Bronchial epithelial cell (primary cell): ENCODE results near the gene CELA1. TPM values are rescaled to one million over a fixed set of nuclear protein-coding genes. Genes with fewer than 3 reads are reported as not detected.

Source experiments
- DNase-seq: peaks from one replicate; pipeline ENCODE4 v3.0.0-alpha.2; 2010; ENCODE audit warnings: low read depth
- FAIRE-seq: peaks from 2 replicates; lab custom pipeline; 2011; peaks lifted over from hg19 to GRCh38; lab: Jason Lieb, UNC
- H3K27me3 ChIP-seq: 2 replicates; pipeline ENCODE4 v1.5.1; 2011; ENCODE audit warnings: low read length; ENCODE audit not compliant: control insufficient read depth, insufficient read depth
- H3K36me3 ChIP-seq: 2 replicates; pipeline ENCODE4 v1.5.1; 2011; ENCODE audit warnings: low read length; ENCODE audit not compliant: control insufficient read depth, insufficient read depth
- H3K4me3 ChIP-seq: 2 replicates; pipeline ENCODE4 v1.5.1; 2011; ENCODE audit warnings: mild to moderate bottlenecking, low read depth, low read length, control low read depth
- total RNA-seq: library from RNA; depleted of rRNA; stranded (reverse); fragments of >200 nt; gene quantifications from 2 replicates; pipeline ENCODE4 v1.2.1, GENCODE V29; 2014
- TF ChIP-seq, protein P1 (sequence below): IDR thresholded peaks from 2 replicates; pipeline ENCODE4 v1.5.1; 2011; ENCODE audit warnings: mild to moderate bottlenecking, moderate library complexity, low read length, control low read depth, inconsistent platforms; ENCODE audit not compliant: insufficient read depth, severe bottlenecking

CELA1 gene
- total RNA-seq, 1 donor from 2014 or later, result not detected

DNA sequence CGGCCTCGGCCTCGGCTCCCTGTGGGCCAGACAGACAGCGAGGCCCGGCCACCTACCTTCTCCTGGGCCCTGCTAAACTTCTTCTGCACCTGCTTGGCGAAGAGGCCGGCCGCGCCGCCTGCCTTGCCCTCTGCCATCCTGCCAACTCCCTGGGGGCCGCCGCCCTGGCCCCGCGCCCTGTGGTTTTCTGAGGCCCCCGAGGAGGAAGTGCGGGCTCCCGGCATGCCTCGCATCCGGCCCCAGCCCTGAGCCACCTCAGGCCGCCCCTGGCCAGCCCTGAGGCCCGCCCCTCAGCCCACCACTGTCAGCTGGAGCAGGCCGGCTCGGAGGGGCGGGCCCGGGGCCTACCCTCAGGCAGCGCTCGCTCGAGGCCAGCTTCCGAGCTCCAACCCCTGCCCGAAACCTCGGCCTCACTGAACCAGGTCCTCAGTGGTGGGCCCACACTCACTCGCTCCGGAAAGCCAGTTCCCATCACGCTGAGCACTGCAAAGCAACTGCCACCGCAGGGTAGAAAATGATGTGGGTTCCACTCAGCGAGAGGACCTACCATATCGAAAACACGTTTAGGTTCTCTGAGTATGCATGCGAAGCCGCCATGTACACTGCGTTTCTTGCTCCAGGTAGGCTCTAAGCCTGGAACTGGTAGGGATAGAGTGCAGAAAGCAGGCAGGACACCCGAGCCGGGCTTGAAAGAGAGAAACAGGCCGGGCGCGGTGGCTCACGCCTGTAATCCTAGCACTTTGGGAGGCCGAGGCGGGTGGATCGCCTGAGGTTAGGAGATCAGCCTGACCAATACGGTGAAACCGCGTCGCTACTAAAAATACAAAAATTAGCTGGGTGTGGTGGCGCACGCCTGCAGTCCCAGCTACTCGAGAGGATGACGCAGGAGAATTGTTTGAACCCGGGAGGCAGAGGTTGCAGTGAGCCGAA is 22.2 kb downstream of the CELA1 start, which contains the start of gene BIN2:
TSS of gene BIN2 (minus strand) at position 209 of the 930 bp plus-strand sequence. CDS start at position 137, 72 bp downstream.
- H3K36me3 ChIP-seq, result no peaks in the 10 kb centered on the region
- DNase-seq (no peak), FAIRE-seq (no peak)
- H3K4me3 ChIP-seq, result no peak within 1 kb of the TSS
- no peaks in the 10 kb centered on the region for H3K27me3 ChIP-seq
- TF ChIP-seq, protein P1, sequence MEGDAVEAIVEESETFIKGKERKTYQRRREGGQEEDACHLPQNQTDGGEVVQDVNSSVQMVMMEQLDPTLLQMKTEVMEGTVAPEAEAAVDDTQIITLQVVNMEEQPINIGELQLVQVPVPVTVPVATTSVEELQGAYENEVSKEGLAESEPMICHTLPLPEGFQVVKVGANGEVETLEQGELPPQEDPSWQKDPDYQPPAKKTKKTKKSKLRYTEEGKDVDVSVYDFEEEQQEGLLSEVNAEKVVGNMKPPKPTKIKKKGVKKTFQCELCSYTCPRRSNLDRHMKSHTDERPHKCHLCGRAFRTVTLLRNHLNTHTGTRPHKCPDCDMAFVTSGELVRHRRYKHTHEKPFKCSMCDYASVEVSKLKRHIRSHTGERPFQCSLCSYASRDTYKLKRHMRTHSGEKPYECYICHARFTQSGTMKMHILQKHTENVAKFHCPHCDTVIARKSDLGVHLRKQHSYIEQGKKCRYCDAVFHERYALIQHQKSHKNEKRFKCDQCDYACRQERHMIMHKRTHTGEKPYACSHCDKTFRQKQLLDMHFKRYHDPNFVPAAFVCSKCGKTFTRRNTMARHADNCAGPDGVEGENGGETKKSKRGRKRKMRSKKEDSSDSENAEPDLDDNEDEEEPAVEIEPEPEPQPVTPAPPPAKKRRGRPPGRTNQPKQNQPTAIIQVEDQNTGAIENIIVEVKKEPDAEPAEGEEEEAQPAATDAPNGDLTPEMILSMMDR, result no peak

DNA sequence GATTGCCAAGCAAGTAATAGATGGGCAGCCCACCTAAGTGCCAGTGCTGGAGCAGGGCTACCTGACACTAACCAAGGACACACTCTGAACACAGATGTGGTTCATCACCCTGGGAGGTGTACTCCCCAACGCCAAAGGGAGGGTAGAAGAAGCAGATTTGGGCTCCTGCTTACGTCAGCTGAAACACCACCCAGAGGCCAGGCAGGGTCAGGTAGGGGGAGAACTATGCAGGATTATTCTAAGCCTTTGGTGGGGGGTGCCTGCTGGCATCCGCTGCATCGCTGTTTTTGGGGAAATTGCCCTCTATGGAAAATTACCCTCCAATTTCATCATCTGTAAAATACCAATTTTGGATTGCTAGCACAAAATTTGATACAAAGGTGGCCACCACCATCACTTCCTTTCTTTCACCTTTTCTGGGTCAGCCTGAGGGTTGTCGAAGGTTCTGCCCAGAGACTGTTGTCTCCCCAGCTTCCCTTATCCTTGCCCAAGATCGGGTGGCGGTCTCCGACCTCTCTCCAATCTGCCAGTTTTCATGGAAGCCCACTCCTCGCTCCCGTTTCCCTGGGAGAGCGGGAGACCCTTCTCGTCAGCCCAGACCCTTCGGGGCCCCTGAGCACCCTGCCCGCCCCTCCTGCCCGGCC is 23.0 kb downstream of the CELA1 start:
- Histone ChIP-seq H3K4me3 (no peak overlapping the region), H3K36me3 (no peaks in the 10 kb centered on the region), H3K27me3 (no peaks in the 10 kb centered on the region)
- DNase-seq (no peak), FAIRE-seq (no peak)
- TF ChIP-seq, protein P1, result no peak

DNA sequence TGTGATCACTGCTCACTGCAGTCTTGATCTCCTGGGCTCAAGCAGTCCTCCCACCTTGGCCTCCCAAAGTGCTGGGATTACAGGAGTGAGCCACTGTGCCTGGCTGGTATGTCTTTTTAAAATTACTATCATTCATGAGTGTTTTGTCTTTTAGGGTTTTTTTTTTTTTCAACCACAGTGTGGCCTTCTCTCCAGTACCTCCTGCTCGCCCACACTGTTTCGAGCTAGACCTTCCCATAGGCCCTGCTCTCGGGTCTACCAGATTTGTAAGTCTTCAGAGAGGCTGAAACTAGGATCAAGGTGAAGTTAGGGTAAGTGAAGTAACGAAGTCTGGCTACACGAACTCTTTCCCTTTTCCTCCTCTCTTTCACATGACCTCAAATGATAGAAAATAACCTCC is 24.0 kb downstream of the CELA1 start:
- Histone ChIP-seq H3K27me3 (no peaks in the 10 kb centered on the region), H3K4me3 (no peak overlapping the region), H3K36me3 (no peaks in the 10 kb centered on the region)
- FAIRE-seq (no peak), DNase-seq (no peak)
- TF ChIP-seq, protein P1, result no peak

DNA sequence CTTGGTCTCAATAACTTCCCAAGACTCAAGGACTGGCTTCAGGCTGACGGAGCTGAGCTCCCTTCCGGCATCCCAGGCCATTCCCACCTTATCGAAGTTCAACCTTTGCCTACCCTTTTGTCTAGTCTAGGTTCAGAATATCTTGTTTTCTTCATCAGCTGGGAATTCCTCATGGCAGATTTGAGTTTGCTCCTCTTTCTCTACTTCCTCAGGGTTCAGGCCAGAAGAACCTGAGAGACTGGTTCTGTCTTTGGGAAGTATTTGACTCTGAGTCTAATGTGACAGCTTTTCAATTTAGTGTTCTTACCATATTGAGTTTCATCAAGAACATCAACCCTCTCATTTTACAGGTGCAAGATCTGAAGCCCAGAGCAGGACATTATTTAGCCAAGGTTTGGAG is 24.6 kb downstream of the CELA1 start:
- Histone ChIP-seq H3K27me3 (no peaks in the 10 kb centered on the region), H3K36me3 (no peaks in the 10 kb centered on the region), H3K4me3 (no peak overlapping the region)
- FAIRE-seq, result no peak
- DNase-seq, result peak; percentile 8
- TF ChIP-seq, protein P1, result no peak

DNA sequence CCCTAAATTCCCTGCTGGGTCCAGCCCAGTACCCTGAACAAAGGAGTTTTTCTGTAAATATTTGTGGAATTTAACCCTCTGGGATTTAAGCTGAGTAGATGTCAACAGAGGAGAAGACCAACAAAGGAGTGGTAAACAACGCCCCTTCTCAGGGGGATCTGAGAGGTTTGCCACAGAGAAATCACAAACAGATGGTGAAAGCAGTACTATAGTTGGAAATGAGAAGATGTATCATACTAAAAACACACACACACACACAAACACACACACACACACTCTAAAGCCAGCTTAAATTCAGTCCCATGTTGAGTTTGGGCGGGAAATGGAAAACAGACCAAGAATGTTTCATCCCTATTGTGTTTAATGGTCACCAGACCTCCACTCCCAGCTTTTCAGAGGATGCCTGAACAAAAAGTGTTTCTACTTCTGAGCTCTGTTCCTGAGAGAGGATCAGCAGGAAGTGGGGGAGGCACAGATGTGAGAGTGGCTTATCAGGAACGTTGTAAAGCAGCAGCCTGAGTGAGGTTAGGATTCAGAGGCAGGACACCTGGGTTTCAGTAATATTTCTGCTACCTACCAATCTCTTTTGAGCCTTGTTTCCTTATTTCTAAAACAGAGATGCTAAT is 25.7 kb downstream of the CELA1 start:
- Histone ChIP-seq H3K27me3 (no peaks in the 10 kb centered on the region), H3K4me3 (no peak overlapping the region), H3K36me3 (no peaks in the 10 kb centered on the region)
- no peak for FAIRE-seq
- no peak for DNase-seq
- TF ChIP-seq, protein P1, result no peak
